Astrocyte (in vitro differentiated cells and primary cell): ENCODE results near the gene IFNE. TPM values are rescaled to one million over a fixed set of nuclear protein-coding genes. Genes with fewer than 3 reads are reported as not detected.

Experiments used
- DNase-seq: peaks from one replicate; pipeline ENCODE4 v3.0.0-alpha.2; 2010; ENCODE audit warnings: low read depth
- FAIRE-seq: peaks from 2 replicates; lab custom pipeline; 2011; peaks lifted over from hg19 to GRCh38; lab: Jason Lieb, UNC
- H2AFZ ChIP-seq: 2 replicates; pipeline ENCODE4 v1.6.0; 2012; ENCODE audit warnings: low read depth, low read length, inconsistent platforms
- H3K27ac ChIP-seq: 2 replicates; pipeline ENCODE4 v1.5.1; 2011; ENCODE audit warnings: low read depth, low read length, inconsistent platforms
- H3K27me3 ChIP-seq: 2 replicates; pipeline ENCODE4 v1.6.0; 2011; ENCODE audit warnings: low read length, inconsistent platforms; ENCODE audit not compliant: insufficient read depth
- H3K36me3 ChIP-seq: 2 replicates; pipeline ENCODE4 v1.5.1; 2011; ENCODE audit warnings: low read length, inconsistent platforms; ENCODE audit not compliant: insufficient read depth
- H3K4me1 ChIP-seq: 2 replicates; pipeline ENCODE4 v1.5.1; 2011; ENCODE audit warnings: low read length, inconsistent platforms; ENCODE audit not compliant: insufficient read depth
- H3K4me2 ChIP-seq: 2 replicates; pipeline ENCODE4 v1.6.0; 2012; ENCODE audit warnings: low read length, inconsistent platforms
- H3K4me3 ChIP-seq: 2 replicates; pipeline ENCODE4 v1.5.1; 2011; ENCODE audit warnings: low read depth, mild to moderate bottlenecking, low read length, inconsistent platforms; ENCODE audit not compliant: insufficient read depth
- H3K79me2 ChIP-seq: 2 replicates; pipeline ENCODE4 v1.6.0; 2012; ENCODE audit warnings: mild to moderate bottlenecking, low read length, inconsistent platforms; ENCODE audit not compliant: insufficient read depth
- H3K9ac ChIP-seq: 2 replicates; pipeline ENCODE4 v1.6.0; 2012; ENCODE audit warnings: mild to moderate bottlenecking, low read length, inconsistent platforms
- H3K9me3 ChIP-seq: 2 replicates; pipeline ENCODE4 v1.5.1; 2012; ENCODE audit warnings: low read depth, mild to moderate bottlenecking, low read length, inconsistent platforms; ENCODE audit not compliant: insufficient read depth
- H4K20me1 ChIP-seq: 2 replicates; pipeline ENCODE4 v1.6.0; 2012; ENCODE audit warnings: low read length, inconsistent platforms; ENCODE audit not compliant: insufficient read depth
- H3K27ac Mint-ChIP-seq: one replicate; pipeline ENCODE4 v1.8.0; 2021; ENCODE audit warnings: mild to moderate bottlenecking, mixed read lengths; ENCODE audit not compliant: unreplicated experiment
- H3K27me3 Mint-ChIP-seq: one replicate; pipeline ENCODE4 v1.8.0; 2021; ENCODE audit warnings: low read depth, mixed read lengths; ENCODE audit not compliant: unreplicated experiment
- H3K36me3 Mint-ChIP-seq: one replicate; pipeline ENCODE4 v1.8.0; 2021; ENCODE audit warnings: low read depth, mixed read lengths; ENCODE audit not compliant: unreplicated experiment
- H3K4me1 Mint-ChIP-seq: one replicate; pipeline ENCODE4 v1.8.0; 2021; ENCODE audit warnings: low read depth, mixed read lengths; ENCODE audit not compliant: unreplicated experiment
- H3K4me3 Mint-ChIP-seq: one replicate; pipeline ENCODE4 v1.8.0; 2021; ENCODE audit warnings: mild to moderate bottlenecking, moderate library complexity, mixed read lengths; ENCODE audit not compliant: unreplicated experiment
- H3K9me3 Mint-ChIP-seq: one replicate; pipeline ENCODE4 v1.8.0; 2021; ENCODE audit warnings: mild to moderate bottlenecking, mixed read lengths; ENCODE audit not compliant: unreplicated experiment
- EZH2 ChIP-seq: IDR thresholded peaks from 2 replicates; pipeline ENCODE4 v1.6.1; 2012; ENCODE audit warnings: mild to moderate bottlenecking, low read length, inconsistent platforms; ENCODE audit not compliant: insufficient read depth
- total RNA-seq: library from RNA; stranded (reverse); gene quantifications from 2 replicates; pipeline ENCODE4 v1.2.1, GENCODE V29; 2021
- TF ChIP-seq, protein P1 (sequence below): IDR thresholded peaks from 2 replicates; pipeline ENCODE4 v1.5.1; 2011; ENCODE audit warnings: low read depth, mild to moderate bottlenecking, inconsistent platforms, low read length, moderate library complexity; ENCODE audit not compliant: insufficient read depth

The IFNE gene
- total RNA-seq, 1 donor from 2014 or later, result 0.57 TPM

DNA sequence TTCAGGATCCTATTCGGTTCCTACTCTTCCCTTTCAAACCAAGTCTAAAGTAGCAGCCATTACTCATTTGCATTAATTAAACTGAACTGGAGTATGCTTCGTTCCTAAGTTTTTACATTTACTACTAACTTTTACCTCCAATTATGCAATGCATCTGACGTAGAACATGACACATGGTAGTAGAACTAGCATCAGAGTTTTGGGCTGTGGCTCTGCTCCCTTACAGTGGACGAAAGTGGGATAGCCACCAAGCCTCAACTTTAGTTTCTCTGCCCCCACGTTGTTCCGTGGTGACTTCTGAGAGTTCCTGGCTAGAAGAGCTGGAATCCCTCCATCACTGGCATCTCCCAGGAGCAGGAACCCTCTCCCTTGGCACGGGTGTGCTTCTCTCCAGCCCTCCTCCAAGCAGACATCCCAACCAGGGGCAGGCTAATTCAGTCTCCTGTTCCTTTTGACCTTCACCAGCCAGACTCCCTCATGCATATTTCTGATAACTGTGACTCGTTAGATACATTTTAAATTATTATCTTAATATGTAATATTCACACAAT lies 2.9 kb downstream of the IFNE start:
- TF ChIP-seq, protein P1, sequence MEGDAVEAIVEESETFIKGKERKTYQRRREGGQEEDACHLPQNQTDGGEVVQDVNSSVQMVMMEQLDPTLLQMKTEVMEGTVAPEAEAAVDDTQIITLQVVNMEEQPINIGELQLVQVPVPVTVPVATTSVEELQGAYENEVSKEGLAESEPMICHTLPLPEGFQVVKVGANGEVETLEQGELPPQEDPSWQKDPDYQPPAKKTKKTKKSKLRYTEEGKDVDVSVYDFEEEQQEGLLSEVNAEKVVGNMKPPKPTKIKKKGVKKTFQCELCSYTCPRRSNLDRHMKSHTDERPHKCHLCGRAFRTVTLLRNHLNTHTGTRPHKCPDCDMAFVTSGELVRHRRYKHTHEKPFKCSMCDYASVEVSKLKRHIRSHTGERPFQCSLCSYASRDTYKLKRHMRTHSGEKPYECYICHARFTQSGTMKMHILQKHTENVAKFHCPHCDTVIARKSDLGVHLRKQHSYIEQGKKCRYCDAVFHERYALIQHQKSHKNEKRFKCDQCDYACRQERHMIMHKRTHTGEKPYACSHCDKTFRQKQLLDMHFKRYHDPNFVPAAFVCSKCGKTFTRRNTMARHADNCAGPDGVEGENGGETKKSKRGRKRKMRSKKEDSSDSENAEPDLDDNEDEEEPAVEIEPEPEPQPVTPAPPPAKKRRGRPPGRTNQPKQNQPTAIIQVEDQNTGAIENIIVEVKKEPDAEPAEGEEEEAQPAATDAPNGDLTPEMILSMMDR, result no peak
- TF ChIP-seq EZH2, result no peak
- H3K9ac ChIP-seq, result no peak overlapping the region
- H3K27me3 Mint-ChIP-seq, result no peaks in the 10 kb centered on the region
- no peaks in the 10 kb centered on the region for H3K4me1 Mint-ChIP-seq
- H3K9me3 ChIP-seq, result no peaks in the 10 kb centered on the region
- no peaks in the 10 kb centered on the region for H3K79me2 ChIP-seq
- H2AFZ ChIP-seq, result no peak overlapping the region
- no peak for FAIRE-seq
- no peak overlapping the region for H3K27ac Mint-ChIP-seq
- H3K4me3 ChIP-seq, result no peak overlapping the region
- peaks cover 2% of the 10 kb centered on the region for H3K36me3 Mint-ChIP-seq
- H3K27ac ChIP-seq, result no peak overlapping the region
- no peak overlapping the region for H3K4me3 Mint-ChIP-seq
- peaks cover 32% of the 10 kb centered on the region for H3K36me3 ChIP-seq
- DNase-seq, result no peak
- H3K9me3 Mint-ChIP-seq, result no peaks in the 10 kb centered on the region
- no peaks in the 10 kb centered on the region for H3K27me3 ChIP-seq
- H3K4me2 ChIP-seq, result no peak overlapping the region
- no peaks in the 10 kb centered on the region for H3K4me1 ChIP-seq
- H4K20me1 ChIP-seq, result no peaks in the 10 kb centered on the region

DNA sequence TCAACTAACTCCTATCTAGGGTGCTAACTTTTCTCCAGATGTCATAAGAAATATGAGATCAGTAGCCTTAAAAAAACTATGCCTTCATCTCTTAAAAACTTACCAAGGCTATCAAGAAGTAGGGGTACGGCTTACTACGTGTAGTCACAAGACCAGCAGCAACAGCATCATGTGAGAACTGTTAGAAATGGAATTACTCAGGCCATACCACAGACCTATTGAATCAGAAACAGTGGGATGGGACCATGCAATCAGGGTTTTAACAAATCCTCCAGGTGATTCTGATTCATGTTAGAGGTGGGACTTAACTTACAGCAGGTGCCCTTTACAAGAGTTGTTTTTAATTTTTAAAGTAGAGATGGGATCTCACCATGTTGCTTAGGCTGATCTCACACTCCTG lies 4.6 kb downstream of the IFNE start:
- FAIRE-seq (no peak), DNase-seq (no peak)
- Histone ChIP-seq H3K79me2 (no peaks in the 10 kb centered on the region), H4K20me1 (no peaks in the 10 kb centered on the region), H3K9me3 (no peaks in the 10 kb centered on the region), H3K36me3 (peaks cover 39% of the 10 kb centered on the region), H2AFZ (no peak overlapping the region), H3K9ac (no peak overlapping the region), H3K4me3 (no peak overlapping the region), H3K27ac (no peak overlapping the region), H3K4me1 (no peaks in the 10 kb centered on the region), H3K27me3 (no peaks in the 10 kb centered on the region), H3K4me2 (no peak overlapping the region)
- H3K27me3 Mint-ChIP-seq, result no peaks in the 10 kb centered on the region
- peaks cover 2% of the 10 kb centered on the region for H3K36me3 Mint-ChIP-seq
- TF ChIP-seq EZH2, result no peak
- TF ChIP-seq, protein P1, result no peak
- H3K4me3 Mint-ChIP-seq, result no peak overlapping the region
- H3K9me3 Mint-ChIP-seq, result no peaks in the 10 kb centered on the region
- H3K4me1 Mint-ChIP-seq, result no peaks in the 10 kb centered on the region
- H3K27ac Mint-ChIP-seq, result no peak overlapping the region

DNA sequence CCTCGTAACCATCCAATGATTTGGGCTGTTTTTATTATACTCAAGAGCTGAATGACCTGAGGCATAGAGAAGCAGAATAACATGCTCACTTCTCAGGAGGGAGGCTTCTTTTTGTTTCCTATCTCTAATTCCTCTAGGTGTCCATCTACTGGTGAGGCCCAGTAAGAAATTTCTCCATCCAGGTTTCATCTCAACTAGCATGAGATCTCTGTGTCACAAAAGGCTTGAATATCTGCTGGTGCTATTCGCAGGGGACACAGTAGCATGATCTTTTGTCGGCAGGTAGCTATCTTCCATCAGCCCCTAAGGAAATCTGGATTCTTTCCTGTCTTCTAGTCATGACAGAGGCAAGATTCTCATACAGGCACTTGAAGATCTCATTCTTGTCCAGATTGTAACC lies 8.9 kb downstream of the IFNE start:
- no peak overlapping the region for H3K27ac ChIP-seq
- H3K4me1 ChIP-seq, result no peaks in the 10 kb centered on the region
- TF ChIP-seq EZH2, result no peak
- TF ChIP-seq, protein P1, result no peak
- H3K79me2 ChIP-seq, result no peaks in the 10 kb centered on the region
- H2AFZ ChIP-seq, result no peak overlapping the region
- FAIRE-seq (no peak), DNase-seq (no peak)
- no peak overlapping the region for H3K4me3 ChIP-seq
- no peak overlapping the region for H3K9ac ChIP-seq
- H3K27me3 ChIP-seq, result no peaks in the 10 kb centered on the region
- Mint-ChIP-seq H3K9me3 (no peaks in the 10 kb centered on the region), H3K27me3 (no peaks in the 10 kb centered on the region), H3K4me1 (no peaks in the 10 kb centered on the region), H3K4me3 (no peak overlapping the region), H3K27ac (no peak overlapping the region), H3K36me3 (peaks cover 2% of the 10 kb centered on the region)
- H3K36me3 ChIP-seq, result peaks cover 42% of the 10 kb centered on the region
- H3K9me3 ChIP-seq, result no peaks in the 10 kb centered on the region
- no peak overlapping the region for H3K4me2 ChIP-seq
- no peaks in the 10 kb centered on the region for H4K20me1 ChIP-seq
